Esophagus muscularis mucosa (tissue), 4 donors: ENCODE data around the gene UBASH3B. TPM values are rescaled to one million over a fixed set of nuclear protein-coding genes. Genes with fewer than 3 reads are reported as not detected.

Source experiments
- DNase-seq: peaks from one replicate; pipeline ENCODE4 v3.0.0-alpha.2; 2017; ENCODE audit errors: extremely low spot score
- H3K27ac ChIP-seq, 4 donors: fragments of 200-600 bp; sonication (generic); replicated peaks in 1 of 4; 1 replicate in 3 of 4; 2 replicates in 1 of 4; pipeline ENCODE4 v1.5.1; 2016 to 2019; ENCODE audit warnings: mild to moderate bottlenecking in 1 of 4
- H3K27me3 ChIP-seq, 4 donors: fragments of 200-600 bp; sonication (generic); one replicate each; pipeline versions ENCODE4 v1.5.1 to v1.6.0; 2016 to 2019
- H3K36me3 ChIP-seq, 4 donors: fragments of 200-600 bp; sonication (generic); one replicate each; pipeline ENCODE4 v1.5.1; 2016 to 2019
- H3K4me1 ChIP-seq, 4 donors: fragments of 200-600 bp; sonication (generic); one replicate each; pipeline ENCODE4 v1.5.1; 2016 to 2019
- H3K4me3 ChIP-seq, 4 donors: fragments of 200-600 bp; sonication (generic); 1 replicate in 2 of 4; 2 replicates in 2 of 4; pipeline ENCODE4 v1.5.1; 2016 to 2019; ENCODE audit warnings: mild to moderate bottlenecking in 4 of 4, moderate library complexity in 1 of 4
- H3K9me3 ChIP-seq, 4 donors: fragments of 200-600 bp; sonication (generic); 1 replicate in 3 of 4; 2 replicates in 1 of 4; pipeline ENCODE4 v1.5.1; 2016 to 2019
- EP300 ChIP-seq: sonication (generic); formaldehyde crosslinking; IDR thresholded peaks from one replicate; pipeline ENCODE4 v1.6.1; 2017; ENCODE audit warnings: antibody characterized with exemption
- POLR2A ChIP-seq: fragments of 450-650 bp; IDR thresholded peaks from one replicate; pipeline ENCODE4 v1.6.1; 2017; ENCODE audit warnings: antibody characterized with exemption, moderate library complexity, mild to moderate bottlenecking, low read depth
- POLR2AphosphoS5 ChIP-seq, 2 donors: sonication (generic); formaldehyde crosslinking; IDR thresholded peaks; one replicate each; pipeline ENCODE4 v1.6.1; 2017; ENCODE audit warnings: antibody characterized with exemption in 2 of 2
- WGBS: methylation state at CpG from one replicate; pipeline ENCODE4 v1.1.5; 2018; 5-methylcytosine and 5-hydroxymethylcytosine counted together
- intact Hi-C: fragments of 100-400 bp; cut with DNase I; formaldehyde crosslinking; loops from one replicate; pipeline ENCODE4 v1.15.1; 2023
- total RNA-seq, 4 donors: library from RNA; depleted of rRNA; stranded (reverse); fragments of >200 nt; gene quantifications; one replicate each; pipeline versions ENCODE4 v1.1.0 to v1.2.1, GENCODE V29; 2016
- TF ChIP-seq, protein P1 (sequence below), 3 experiments: fragments of 200-600 bp in 2 of 3; fragments of 450-650 bp in 1 of 3; sonication (generic) in 2 of 3; IDR thresholded peaks; one replicate each; pipeline ENCODE4 v1.5.1; 2017 to 2019; ENCODE audit warnings: antibody characterized with exemption in 3 of 3, mild to moderate bottlenecking in 2 of 3, moderate library complexity in 1 of 3

The UBASH3B gene
- total RNA-seq, 4 donors from 2014 or later: 0.42 to 6.8 (median 1.7) TPM

GRCh38 chr11:122743949-122744348 lies 88.4 kb downstream of the UBASH3B start:
- intact Hi-C loops: no loop called here

DNA sequence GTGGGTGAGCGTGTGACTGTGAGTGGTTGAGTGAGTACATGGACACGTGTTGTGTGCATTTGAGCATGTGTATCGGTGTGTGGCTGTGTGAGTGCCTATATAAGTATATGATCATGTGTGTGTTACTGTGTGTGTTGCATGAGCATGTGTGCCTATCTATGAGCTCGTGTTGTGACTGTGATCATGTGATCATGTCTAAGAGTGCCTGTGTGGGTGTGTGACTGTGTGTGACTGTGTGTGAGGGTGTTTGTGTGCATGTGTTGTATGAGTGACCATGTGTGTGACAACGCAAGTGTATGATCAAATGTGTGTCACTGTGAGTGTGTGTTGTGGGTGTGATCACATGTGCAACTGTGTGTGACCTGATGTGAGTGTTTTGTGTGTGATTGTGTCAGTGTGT lies 88.8 kb downstream of the UBASH3B start:
- Histone ChIP-seq H3K4me3 (no peak overlapping the region), H3K36me3 (no peaks in the 10 kb centered on the region), H3K9me3 (no peaks in the 10 kb centered on the region), H3K4me1 (peaks cover 0 to 15% (median 11%) of the 10 kb centered on the region in 4 donors), H3K27ac (no peak overlapping the region), H3K27me3 (peaks cover 0 to 3% (median 0%) of the 10 kb centered on the region in 4 donors)
- intact Hi-C loops: no loop called here
- 85% methylated on average over 5 of the region's 5 CpGs for WGBS
- DNase-seq: no peak
- no peak for TF ChIP-seq EP300
- no peak for TF ChIP-seq POLR2A
- TF ChIP-seq, protein P1, sequence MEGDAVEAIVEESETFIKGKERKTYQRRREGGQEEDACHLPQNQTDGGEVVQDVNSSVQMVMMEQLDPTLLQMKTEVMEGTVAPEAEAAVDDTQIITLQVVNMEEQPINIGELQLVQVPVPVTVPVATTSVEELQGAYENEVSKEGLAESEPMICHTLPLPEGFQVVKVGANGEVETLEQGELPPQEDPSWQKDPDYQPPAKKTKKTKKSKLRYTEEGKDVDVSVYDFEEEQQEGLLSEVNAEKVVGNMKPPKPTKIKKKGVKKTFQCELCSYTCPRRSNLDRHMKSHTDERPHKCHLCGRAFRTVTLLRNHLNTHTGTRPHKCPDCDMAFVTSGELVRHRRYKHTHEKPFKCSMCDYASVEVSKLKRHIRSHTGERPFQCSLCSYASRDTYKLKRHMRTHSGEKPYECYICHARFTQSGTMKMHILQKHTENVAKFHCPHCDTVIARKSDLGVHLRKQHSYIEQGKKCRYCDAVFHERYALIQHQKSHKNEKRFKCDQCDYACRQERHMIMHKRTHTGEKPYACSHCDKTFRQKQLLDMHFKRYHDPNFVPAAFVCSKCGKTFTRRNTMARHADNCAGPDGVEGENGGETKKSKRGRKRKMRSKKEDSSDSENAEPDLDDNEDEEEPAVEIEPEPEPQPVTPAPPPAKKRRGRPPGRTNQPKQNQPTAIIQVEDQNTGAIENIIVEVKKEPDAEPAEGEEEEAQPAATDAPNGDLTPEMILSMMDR (IDR thresholded peaks at IDR 0.05): no peak
- no peak for TF ChIP-seq POLR2AphosphoS5 (IDR thresholded peaks at IDR 0.05)

More at GRCh38 chr11:122743949-122744348, 88.4 kb downstream of the UBASH3B start:
- H3K9me3 ChIP-seq: no peaks in the 10 kb centered on the region
- peaks cover 0 to 15% (median 11%) of the 10 kb centered on the region in 4 donors for H3K4me1 ChIP-seq
- H3K27ac ChIP-seq: no peak overlapping the region
- no peak overlapping the region for H3K4me3 ChIP-seq
- H3K36me3 ChIP-seq: no peaks in the 10 kb centered on the region
- peaks cover 0 to 3% (median 0%) of the 10 kb centered on the region in 4 donors for H3K27me3 ChIP-seq
- WGBS: 76% methylated on average over 6 of the region's 6 CpGs
- TF ChIP-seq, protein P1 (IDR thresholded peaks at IDR 0.05): no peak
- TF ChIP-seq POLR2AphosphoS5 (IDR thresholded peaks at IDR 0.05): no peak
- no peak for TF ChIP-seq POLR2A
- no peak for TF ChIP-seq EP300
- no peak for DNase-seq

DNA sequence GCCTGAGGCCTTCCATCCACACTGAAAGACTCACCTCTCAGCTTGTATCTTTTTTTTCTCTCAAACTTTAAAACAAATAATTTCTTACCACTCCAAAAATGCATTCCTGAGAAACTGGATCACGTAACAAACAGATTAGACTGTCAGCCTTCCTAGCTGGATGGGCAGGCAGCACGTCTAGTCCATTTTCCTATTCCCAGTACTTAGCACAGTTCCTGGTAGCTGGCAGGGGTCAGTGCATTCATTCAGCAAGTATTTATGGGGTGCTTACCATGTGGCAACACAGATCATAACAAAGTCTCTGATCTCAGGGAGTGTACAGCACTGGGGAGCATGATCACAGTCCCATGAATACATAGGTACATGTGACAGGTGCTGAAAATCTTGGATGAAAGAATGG lies 89.6 kb downstream of the UBASH3B start:
- Histone ChIP-seq H3K4me3 (no peak overlapping the region), H3K4me1 (peaks cover 0 to 15% (median 11%) of the 10 kb centered on the region in 4 donors), H3K36me3 (no peaks in the 10 kb centered on the region), H3K27ac (no peak overlapping the region), H3K9me3 (no peaks in the 10 kb centered on the region), H3K27me3 (peaks cover 0 to 3% (median 0%) of the 10 kb centered on the region in 4 donors)
- 88% methylated on average over 2 of the region's 2 CpGs for WGBS
- TF ChIP-seq, protein P1 (IDR thresholded peaks at IDR 0.05): no peak
- TF ChIP-seq POLR2A (no peak), POLR2AphosphoS5 (IDR thresholded peaks at IDR 0.05) (no peak), EP300 (no peak)
- DNase-seq: no peak
- intact Hi-C loops: no loop called here

DNA sequence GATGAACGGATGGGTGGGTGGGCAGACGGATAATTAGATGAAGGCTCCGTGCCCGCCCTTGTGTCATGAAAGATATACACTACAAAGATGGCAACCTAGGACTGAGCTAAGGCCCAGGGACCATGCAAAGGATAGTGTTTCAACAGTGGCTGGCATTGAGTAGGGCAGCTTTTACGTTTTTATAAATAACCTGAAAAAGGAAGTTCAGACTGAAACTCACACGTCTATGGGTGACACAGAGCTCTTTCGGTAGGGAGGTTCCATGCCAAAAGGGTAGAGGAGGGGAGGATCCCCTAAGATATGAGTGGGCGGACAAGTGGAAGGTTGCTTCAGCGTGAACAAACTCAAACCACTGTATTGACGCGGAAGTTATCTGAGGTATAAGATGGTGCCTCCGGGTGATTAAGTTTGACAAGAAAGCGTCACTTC lies 90.5 kb downstream of the UBASH3B start:
- WGBS: 92% methylated on average over 13 of the region's 13 CpGs
- intact Hi-C loops: no loop called here

More for the DNA sequence above, 90.5 kb downstream of the UBASH3B start:
- H3K27me3 ChIP-seq: peaks cover 0 to 3% (median 0%) of the 10 kb centered on the region in 4 donors
- TF ChIP-seq EP300: no peak
- TF ChIP-seq POLR2AphosphoS5 (IDR thresholded peaks at IDR 0.05): no peak
- TF ChIP-seq, protein P1 (IDR thresholded peaks at IDR 0.05): no peak
- TF ChIP-seq POLR2A: no peak
- no peaks in the 10 kb centered on the region for H3K36me3 ChIP-seq
- no peak for DNase-seq
- H3K4me3 ChIP-seq: no peak overlapping the region
- H3K27ac ChIP-seq: no peak overlapping the region
- H3K9me3 ChIP-seq: no peaks in the 10 kb centered on the region
- peaks cover 0 to 15% (median 11%) of the 10 kb centered on the region in 4 donors for H3K4me1 ChIP-seq
